ENCODE measurements around the gene NKX2-1.

The NKX2-1 gene

GRCh38 chr14:36506732-36507614, 13.1 kb downstream of the NKX2-1 start:
- H3K36me3 Mint-ChIP-seq (ENCODE audit: low read depth), result no peaks in the 10 kb centered on the region
- H3K9me3 Mint-ChIP-seq, result peaks cover 14% of the 10 kb centered on the region
- no peak for TF ChIP-seq CTCF (IDR thresholded peaks at IDR 0.05; ENCODE audit: unreplicated experiment in 3 of 3)
- H3K4me3 Mint-ChIP-seq, result no peak overlapping the region
- H3K4me1 Mint-ChIP-seq, result peaks cover 5% of the 10 kb centered on the region
- peaks cover 95% of the 10 kb centered on the region for H3K27me3 Mint-ChIP-seq (ENCODE audit: low read depth)
- H3K27ac Mint-ChIP-seq, result no peak overlapping the region

- no peak overlapping the region for H3K4me3 Mint-ChIP-seq
- no peak for TF ChIP-seq CTCF (IDR thresholded peaks at IDR 0.05; ENCODE audit: unreplicated experiment in 3 of 3)
- peaks cover 99% of the 10 kb centered on the region for H3K27me3 Mint-ChIP-seq (ENCODE audit: low read depth)
- H3K36me3 Mint-ChIP-seq (ENCODE audit: low read depth), result no peaks in the 10 kb centered on the region
- peaks cover 14% of the 10 kb centered on the region for H3K9me3 Mint-ChIP-seq
- H3K4me1 Mint-ChIP-seq, result peaks cover 5% of the 10 kb centered on the region
- H3K27ac Mint-ChIP-seq, result no peak overlapping the region
Measured at GRCh38 chr14:36505892-36506731, 13.9 kb downstream of the NKX2-1 start.

GRCh38 chr14:36505181-36505815, 14.7 kb downstream of the NKX2-1 start:
- Mint-ChIP-seq H3K27me3 (ENCODE audit: low read depth) (peaks cover 99% of the 10 kb centered on the region), H3K4me3 (no peak overlapping the region), H3K9me3 (peaks cover 14% of the 10 kb centered on the region), H3K36me3 (ENCODE audit: low read depth) (no peaks in the 10 kb centered on the region), H3K4me1 (peaks cover 5% of the 10 kb centered on the region), H3K27ac (no peak overlapping the region)
- TF ChIP-seq CTCF (IDR thresholded peaks at IDR 0.05; ENCODE audit: unreplicated experiment in 3 of 3), result no peak

GRCh38 chr14:36504771-36505175, 15.3 kb downstream of the NKX2-1 start:
- TF ChIP-seq CTCF (IDR thresholded peaks at IDR 0.05; ENCODE audit: unreplicated experiment in 3 of 3), result no peak
- Mint-ChIP-seq H3K4me3 (no peak overlapping the region), H3K9me3 (peaks cover 14% of the 10 kb centered on the region), H3K36me3 (ENCODE audit: low read depth) (no peaks in the 10 kb centered on the region), H3K4me1 (peaks cover 5% of the 10 kb centered on the region), H3K27ac (no peak overlapping the region), H3K27me3 (ENCODE audit: low read depth) (peaks cover 99% of the 10 kb centered on the region)

- no peaks in the 10 kb centered on the region for H3K36me3 Mint-ChIP-seq (ENCODE audit: low read depth)
- H3K4me3 Mint-ChIP-seq, result peak overlapping the region in 1 of 3 experiments; percentile 18
- TF ChIP-seq CTCF (IDR thresholded peaks at IDR 0.05; ENCODE audit: unreplicated experiment in 3 of 3), result no peak
- peaks cover 99% of the 10 kb centered on the region for H3K27me3 Mint-ChIP-seq (ENCODE audit: low read depth)
- no peak overlapping the region for H3K27ac Mint-ChIP-seq
- H3K4me1 Mint-ChIP-seq, result peaks cover 5% of the 10 kb centered on the region
- H3K9me3 Mint-ChIP-seq, result peaks cover 13% of the 10 kb centered on the region
Measured at GRCh38 chr14:36503771-36504741, 16.0 kb downstream of the NKX2-1 start.

All from nephron (organoid).